Stimulated activated naive CD4-positive, alpha-beta T cell treated with Interleukin-2 at 50 U/mL for 16 hours (primary cell): ENCODE data around the gene ARHGEF16.

Experiments used
- DNase-seq: peaks from one replicate; lab custom pipeline; 2025; lab: John Stamatoyannopoulos, UW

Gene ARHGEF16

DNA sequence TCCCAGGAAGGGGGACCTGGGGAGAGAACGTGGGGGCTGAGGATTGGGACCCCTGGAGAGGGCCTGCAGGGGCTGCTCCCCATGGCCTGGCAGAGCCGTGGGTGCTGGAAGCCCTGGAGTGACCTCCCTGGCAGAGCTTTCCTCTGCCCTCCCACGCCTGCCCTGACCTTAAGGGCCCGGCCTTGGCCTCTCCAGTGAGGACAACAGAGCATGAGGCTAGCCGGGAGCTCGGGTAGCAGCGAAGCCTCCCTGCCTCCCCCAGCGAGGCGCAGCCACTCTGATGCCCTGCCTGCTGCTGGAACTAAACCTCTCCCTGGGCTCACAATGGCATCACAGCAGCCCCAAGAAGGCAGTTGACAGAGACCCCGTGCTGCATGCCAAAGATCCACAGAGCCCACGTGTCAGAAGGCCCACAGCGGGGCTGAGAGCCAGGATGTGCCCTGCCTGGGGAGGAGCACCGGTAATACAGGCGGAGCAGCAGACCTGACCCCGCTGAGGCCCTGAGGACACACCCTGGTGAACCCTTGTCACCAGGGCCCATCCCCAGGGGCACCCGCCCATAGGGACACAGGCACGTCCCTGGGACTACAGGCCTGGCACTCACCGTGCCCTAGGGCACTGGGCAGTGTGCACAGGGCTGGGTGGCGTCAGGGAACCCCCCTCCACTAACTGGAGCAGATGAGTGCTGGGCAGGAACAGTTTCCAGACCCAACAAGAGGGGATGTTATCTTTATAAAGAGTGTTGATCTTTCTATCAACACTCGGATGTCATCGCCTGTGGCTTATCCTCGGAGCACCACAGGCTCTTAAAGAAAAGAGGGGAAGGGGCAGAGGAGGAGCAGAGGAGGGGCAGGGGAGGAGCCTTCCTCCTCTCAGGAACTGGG is 48.4 kb downstream of the ARHGEF16 start:
- no peak for DNase-seq

DNA sequence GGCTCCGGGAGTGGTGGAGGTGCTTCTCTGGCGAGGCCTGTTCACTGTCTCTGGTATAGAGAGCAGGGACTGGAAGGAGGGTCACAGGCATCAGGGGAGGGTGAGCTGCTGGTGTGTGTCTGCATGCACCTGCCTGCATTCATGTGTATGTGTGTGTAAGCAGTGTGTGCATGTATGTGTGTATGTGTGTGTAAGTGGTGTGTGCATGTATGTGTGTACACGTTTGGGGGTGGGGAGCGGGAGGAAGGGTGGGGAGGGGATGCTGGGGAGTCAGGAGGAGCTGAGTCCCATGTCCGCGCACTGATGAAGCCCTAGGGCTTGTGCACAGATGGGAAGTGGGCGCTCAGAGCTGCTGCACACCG is 49.0 kb downstream of the ARHGEF16 start:
- no peak for DNase-seq

DNA sequence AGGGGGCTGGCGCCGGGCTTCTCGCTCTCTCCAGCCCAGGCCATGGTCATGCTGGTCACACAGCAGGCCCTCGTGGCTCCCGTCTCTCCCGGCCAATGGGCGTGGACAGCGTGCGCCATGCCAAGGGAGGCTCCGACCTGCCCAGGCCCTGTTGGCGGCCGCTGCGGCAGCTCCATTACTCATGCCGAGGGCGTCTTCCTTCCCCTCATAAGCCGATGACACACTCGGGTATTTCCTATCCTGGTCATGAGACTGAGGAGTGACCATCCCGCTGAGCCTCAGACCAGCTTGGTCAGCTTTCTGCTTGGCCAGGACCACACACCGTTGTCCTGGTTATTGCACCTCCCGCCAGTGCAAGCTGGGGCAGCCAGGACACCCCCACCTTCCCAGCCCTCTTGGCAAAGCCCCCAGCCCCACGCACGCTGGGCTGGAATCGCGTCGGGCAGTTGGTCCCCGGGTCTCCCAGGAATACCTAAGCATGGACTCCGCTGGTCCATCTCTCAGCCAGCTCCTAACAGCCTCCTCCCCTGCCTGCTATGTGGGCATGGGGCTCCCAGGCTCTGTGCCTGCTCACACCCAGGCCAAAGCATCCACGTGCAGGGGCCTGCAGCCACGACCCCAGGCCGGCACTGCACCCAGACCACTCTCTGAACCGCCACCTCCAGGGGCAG is 49.8 kb downstream of the ARHGEF16 start:
- DNase-seq, result no peak

DNA sequence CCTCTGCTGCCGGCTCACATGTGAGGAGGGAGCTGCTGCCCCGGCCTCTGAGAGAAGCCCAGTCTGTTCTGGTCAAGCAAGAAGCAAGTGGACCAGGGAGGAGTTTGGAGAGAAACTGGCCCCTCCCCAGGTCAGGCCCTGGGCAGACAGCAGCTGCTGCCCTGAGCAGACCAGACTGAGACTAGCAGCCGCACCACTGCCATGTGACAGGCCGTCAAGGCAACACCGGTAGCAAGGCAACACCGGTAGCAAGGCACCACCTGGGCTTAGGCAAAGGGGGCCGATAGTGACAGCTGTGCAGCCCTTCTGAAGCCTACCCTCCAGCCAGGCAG is 50.3 kb downstream of the ARHGEF16 start:
- DNase-seq, result no peak

DNA sequence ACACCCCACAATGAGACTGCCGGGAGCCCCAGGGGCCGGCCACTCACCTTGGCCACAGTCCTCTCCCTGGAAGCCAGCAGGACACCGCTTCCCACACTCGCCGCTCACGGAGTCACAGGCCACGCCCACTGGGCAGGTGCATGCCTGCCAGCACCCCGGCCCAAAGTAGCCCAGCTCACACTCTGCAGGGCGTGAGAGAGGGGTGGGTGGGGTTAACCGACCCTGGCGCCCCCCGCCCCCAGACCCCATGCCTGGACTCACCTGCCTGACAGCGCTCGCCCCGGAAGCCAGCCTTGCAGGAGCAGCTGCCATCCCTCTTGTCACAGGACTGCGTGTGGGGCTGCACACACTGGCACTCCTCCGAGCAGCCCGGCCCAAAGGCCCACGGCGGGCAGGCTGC is 50.7 kb downstream of the ARHGEF16 start:
- no peak for DNase-seq

DNA sequence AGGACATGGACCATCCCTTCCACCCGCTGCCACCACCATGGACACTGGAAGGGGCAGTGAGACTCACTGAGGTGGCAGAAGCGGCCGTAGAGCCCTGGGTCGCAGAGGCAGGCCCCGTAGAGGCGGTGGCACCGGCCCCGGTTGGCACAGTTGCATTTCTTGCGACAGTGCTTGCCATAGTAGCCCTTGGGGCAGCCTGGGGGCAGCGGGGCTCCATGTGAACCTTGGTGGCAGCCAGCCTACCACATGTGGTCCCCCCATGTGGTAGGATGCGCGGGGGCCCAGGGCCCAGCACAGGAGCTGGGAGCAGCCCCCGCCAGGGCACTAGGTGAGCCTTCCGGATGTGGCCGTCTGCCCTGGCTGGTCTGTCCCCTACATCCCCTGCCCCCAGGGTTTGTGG is 51.6 kb downstream of the ARHGEF16 start:
- DNase-seq, result no peak

DNA sequence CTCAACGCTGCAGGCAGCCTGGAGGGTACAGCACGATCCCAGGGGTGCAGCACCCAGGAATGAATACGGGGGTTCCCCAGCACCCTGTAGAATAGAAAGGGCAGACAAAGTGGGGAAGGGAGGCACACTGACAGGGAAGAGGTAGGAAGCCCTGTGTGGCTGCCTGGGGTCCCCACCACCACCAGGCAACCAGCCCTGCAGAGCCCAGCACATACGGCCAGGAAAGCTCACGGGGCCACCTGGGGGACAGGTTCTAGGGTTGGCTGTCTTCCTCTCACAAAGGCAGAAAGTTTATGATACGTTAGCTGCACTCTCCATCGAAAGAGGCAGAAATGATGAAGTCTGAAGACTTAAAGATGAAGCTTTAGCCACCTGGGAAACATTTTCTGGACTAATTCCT is 52.5 kb downstream of the ARHGEF16 start:
- DNase-seq, result no peak

DNA sequence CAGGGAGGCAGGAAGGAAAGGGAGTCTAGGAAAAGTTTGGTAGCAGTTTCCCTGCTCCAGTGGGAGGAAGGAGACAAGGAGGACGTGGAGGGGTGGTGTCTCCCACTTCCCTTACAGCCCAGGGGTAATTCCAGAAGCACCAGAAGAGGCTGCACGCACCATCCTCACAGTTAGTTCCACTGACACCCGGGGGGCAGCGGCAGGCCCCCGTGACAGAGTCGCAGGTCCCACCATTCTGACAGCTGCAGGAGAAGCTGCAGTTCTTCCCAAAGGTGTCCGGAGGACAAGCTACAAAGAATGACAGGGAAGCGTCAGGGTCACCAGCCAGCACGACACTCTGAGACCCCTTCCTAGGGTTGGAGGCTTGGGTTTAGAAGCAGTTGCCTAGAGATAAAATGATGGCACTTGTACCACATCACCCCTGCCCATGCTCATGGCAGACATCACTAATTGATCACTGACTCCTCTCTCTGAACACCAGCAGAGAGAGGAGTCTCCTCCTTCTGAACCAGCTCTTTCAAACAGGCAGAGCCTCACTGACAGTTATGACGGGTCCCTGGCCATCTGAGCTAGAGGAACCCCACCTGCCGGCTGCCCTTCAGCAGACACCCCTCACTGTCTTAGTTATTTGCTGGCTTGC is 53.3 kb downstream of the ARHGEF16 start:
- DNase-seq, result no peak

DNA sequence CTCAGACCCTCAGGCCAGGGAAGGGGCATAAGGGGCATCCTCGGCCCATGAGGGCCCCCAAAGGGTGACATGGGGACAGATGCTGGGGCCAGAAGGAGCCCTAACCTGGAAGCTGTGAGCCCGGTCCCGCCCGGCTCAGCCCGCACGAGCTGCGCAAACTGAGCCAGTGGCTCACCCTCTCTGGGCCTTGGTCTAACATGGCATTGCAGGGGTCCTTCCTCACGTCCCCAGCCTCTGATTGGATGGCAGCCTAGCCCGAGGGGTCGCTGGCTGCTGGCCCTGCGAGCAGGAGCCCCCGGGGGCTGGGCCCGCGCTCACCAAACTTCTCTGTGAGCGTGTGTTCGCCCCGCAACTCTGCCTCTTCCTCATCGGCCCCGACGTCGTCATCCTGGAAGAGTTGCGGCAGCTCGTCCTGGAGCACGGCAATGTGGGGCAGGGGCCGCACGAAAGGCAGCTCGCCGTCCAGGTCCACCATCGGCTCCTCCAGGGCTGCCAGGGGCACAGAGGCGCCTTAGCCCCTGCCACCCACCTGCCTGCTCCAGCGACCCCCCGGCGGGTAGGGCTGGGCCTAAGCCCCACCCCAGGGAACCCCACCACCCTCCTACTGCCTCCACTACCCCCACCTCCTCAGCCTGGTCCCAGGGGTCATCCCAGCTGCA is 54.4 kb downstream of the ARHGEF16 start:
- DNase-seq, result no peak

DNA sequence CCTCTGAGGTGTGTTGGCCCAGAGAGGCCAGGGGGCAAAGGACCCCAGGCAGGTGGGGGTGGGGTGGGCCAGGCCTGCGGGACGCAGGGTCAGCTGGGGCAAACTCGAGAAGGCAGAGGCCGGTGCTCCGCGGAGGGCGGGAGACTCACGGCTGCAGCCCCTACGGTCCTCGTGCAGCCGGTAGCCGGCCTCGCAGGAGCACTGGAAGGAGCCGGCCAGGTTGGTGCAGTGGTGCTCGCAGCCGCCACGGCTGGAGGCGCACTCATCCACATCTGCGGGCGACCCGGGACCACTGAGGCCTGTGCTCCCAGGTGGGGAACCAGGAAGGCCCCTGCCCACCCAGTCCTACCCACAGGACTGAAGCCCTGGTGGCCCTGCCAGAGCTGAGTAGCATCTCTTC is 55.3 kb downstream of the ARHGEF16 start:
- no peak for DNase-seq

DNA sequence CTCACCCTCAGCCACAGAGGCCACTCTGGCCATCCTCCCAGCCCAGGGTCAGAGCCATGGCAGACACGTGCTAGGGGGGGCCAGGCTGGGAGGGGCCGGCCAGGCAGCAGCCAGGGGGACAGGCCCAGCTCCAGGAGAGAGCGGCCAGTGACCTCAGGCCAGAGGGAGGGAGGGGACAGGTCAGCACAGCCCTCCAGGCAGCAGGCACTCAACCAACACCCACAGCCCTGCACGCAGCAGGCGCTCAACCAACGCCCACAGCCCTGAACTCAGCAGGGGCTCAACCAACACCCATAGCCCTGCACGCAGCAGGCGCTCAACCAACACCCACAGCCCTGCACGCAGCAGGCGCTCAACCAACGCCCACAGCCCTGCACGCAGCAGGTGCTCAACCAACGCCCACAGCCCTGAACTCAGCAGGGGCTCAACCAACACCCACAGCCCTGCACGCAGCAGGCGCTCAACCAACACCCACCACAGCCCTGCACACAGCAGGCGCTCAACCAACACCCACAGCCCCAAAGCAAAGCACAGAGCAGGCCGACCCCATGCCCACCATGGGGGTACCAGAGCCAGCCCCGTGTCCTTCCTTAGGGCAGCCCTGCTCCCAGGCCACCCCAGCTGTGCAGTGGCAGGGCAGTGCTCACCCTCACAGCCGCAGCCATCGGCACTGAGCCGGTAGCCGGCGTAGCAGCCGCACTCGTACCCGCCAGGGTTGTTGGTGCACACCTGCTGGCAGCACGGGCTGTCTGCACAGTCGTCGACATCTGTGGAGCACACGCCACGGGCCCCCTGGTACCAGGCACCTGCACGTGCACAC is 55.9 kb downstream of the ARHGEF16 start:
- no peak for DNase-seq

DNA sequence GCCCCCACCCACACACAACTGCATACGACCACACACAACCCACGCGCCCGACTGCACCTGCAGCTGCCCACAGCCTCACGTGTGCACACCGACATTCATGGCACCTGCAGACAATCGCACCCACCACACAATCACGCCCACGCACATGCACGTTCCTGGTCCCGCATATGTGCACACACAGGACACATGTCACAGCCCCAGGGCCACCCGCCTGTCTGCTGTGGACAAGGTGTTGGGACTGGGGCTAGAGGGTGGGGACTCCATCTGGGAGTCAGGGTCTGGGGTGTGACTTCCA is 56.4 kb downstream of the ARHGEF16 start:
- no peak for DNase-seq

DNA sequence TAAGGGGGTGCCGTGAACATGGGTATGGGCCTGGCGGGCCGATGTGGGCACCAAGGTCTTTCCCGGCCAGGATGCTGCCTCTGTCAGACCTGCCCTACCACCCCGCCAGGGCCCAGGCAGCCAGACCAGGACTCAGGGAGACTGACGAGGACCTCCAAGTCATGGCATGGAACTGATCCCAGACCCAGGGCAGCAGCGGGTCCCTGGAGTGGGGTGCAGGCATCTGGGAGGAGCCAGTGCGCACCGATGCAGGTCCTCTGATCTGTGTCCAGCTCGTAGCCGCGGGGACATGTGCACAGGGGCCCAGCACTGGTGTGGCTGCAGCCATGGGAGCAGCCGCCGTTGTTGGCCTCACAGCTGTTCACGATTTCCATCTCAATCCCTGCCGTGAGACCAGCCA is 56.8 kb downstream of the ARHGEF16 start:
- DNase-seq, result no peak

DNA sequence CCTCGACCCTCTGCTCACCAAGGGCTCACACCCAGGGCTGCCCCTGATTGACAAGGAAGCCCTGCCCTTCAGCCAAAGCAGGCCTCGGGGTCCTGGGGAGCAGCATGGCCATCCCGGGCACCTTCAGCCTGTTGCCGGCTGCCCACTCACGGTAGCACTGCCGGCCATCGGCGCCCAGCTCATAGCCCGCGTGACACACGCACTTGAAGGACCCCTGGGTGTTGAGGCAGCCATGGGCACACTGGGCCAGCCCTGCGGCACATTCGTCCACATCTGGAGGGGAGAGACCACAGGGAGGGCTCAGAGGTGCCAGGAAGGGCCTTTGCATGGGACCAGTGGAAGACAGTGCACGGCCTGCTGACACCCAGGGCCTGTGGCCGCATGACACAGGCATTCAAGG is 57.4 kb downstream of the ARHGEF16 start:
- DNase-seq, result no peak

DNA sequence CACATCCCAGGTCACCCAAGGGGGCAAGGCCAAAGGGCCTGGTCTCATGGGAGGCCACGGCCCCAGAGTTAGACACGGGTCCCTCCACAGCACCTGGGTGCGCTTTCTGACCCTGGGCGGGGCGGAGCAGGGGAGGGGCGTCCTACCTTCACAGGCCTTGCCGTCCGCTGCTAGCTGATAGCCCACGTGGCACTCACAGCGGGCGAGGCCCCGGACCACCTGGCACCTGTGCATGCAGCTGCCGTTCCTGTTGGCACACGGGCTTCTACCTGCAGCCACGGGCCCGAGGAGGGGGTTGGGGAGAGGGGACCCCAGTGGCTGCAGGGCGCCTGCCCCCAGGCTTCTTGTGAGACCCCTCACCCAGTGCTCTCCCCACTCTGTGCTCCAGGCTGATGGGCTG is 59.9 kb downstream of the ARHGEF16 start:
- no peak for DNase-seq

DNA sequence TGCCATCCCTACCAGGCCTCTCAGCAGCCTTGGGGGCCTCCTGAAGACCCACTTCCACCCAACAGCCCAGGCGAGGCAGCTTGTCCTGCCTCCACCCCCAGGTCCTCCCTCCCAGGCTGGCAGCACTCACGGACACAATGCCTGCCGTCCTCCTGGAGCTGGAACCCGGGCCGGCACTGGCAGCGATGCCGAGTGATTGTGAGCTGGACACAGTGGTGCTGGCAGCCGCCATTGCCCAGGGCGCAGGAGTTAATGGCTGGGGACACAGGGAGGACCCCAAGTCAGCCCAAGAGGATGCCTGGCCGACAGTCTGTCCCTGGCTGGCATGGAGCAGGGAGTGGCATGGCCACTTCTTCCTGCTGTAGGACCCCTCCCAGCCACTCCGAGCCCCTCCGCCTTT is 60.8 kb downstream of the ARHGEF16 start:
- DNase-seq, result no peak

DNA sequence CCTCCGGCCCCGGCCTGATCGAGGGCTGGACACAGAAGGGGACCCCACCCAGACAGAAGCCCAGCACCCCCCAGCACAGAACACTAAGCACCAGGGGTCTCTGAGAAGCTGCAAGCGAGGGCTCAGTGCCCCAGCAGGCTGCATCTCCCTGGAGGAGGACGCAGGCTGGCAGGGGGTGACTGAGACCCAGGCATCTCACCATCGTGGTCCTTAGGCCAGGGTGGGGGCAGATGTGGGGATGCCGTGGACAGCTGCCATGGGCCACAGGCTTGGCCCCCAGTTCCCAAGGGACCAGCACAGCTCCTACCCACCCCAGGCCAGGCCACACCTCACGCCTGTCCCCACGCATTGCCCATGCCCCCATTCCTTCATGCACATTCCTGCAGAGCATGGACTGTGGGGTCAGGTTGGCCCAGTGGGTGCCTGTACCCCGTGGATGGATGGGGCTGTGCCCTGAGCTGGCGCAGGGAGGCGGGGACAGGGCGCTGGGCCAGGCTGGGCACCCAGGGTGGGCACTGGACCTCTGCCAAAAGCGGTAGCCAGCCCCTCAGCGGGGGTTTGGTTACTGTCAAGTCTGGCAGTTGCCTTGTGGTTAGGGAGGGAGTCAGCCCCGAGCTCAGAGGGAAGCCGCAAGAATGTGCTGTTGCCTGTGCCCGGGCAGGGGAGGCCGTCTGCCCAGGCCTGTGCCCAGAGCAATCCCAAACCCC is 61.5 kb downstream of the ARHGEF16 start:
- no peak for DNase-seq

DNA sequence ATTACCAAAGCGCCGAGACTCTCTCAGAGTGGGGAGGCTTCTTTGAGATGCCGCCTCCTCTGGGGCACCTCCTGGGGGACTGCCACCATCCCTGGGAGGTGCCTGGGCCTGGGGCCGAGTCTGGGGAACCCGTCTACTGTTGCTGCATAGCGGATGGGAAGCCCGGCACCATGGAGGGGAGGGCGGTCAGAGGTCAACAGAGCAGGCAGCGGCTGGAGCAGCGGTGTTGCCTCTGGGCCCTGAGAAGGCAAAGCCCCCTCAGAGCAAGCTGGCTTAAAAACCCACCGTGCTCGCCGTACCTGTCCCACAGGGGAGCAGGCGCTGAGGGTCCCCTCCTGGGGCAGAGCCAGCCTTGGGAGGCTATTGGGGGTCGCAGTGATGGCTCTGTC is 62.0 kb downstream of the ARHGEF16 start:
- DNase-seq, result no peak

DNA sequence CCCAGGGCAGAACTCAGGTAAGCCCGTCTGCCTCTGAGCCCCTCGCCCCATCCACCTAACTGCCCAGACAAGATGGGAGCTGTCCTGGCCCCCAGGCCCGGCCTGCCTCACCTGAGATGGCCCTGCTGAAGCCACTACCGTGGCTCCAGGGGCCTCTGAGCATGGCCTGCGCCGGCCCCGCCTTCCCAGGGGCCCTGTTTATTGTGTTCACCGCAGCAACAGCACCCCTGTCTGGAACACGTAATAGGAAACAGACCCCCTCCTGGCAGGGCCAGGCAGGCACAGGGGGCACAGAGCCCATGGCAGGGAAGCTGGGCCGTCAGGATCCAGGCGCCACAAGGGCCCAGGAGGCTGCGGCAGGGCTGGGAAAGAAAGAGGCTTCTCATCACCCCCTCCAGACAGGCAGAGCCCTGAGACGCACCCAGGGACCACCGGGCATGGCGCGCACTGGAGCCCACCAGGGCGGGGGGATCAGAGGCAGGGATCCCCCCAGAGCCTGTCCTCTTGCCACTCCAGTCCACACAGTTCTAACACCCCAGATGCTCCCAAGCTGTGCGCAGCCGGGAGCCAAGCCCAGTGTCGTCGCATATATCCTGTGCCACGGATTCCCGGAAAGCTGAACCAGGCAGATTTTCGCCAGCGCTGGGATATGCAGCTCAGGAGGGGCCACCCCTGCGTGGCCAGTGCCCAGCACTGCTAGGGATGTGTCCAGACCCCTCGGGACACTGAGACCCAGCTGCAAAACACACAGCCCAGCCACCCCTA is 62.6 kb downstream of the ARHGEF16 start:
- DNase-seq, result no peak

DNA sequence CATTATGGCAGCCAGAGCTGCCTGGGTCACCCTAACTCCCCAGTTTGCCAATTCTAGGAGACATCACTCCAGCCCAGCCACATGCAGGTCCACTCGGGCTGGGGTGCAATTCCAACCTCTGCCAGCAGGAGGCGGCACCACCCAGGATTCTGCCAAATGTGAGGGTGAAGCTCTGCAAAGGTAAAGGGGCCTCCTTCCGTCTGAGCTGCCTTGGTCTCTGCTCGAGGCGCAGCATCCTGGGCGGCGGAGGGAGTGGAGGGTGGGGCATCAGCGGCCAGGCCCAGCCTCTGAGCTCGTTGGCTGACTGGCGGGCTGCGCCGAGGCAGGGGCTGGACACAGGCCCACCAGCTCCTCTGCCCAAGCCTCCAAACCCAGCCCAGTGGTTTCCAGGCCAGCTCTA is 63.8 kb downstream of the ARHGEF16 start:
- peak; percentile 7 for DNase-seq

DNA sequence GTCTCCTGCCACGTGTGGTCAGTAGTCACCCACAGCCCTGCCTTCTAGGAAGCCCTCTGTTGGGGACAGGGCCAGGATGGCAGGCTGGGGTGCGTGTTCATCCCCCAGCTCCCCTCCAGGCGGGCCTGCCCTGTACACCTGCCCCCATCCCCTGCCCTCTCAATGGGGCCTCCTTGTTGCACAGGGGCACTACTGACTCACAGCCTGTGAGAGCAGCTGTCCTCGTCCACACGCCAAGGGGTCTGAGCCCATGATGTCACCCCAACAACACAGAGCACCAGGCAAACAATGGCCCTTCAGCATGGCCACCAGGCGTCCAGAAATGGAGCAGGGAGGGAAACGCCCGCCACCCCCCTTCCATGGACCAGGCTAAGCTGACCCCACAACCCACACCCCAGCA is 64.3 kb downstream of the ARHGEF16 start:
- no peak for DNase-seq
